Neutrophil (primary cell): Measurements from ENCODE around the gene PTGES2.
A peak's percentile ranks its signal among the peaks of the same experiment; 100 is the strongest.

ENCODE experiments used
- H3K27ac ChIP-seq: fragments of 200-600 bp; sonication (generic); 2 replicates; pipeline ENCODE4 v1.5.1; 2016; ENCODE audit warnings: mild to moderate bottlenecking, moderate library complexity
- H3K27me3 ChIP-seq: fragments of 200-600 bp; sonication (generic); 2 replicates; pipeline ENCODE4 v1.6.0; 2016; ENCODE audit warnings: mild to moderate bottlenecking
- H3K36me3 ChIP-seq: fragments of 200-600 bp; sonication (generic); 2 replicates; pipeline ENCODE4 v1.5.1; 2017
- H3K4me1 ChIP-seq, 2 experiments: fragments of 200-600 bp in 1 of 2; sonication (generic) in 1 of 2; 1 replicate in 1 of 2; 2 replicates in 1 of 2; pipeline versions ENCODE4 v1.5.1 to v1.6.1; 2013 to 2016; ENCODE audit warnings: low read depth in 1 of 2, low read length in 1 of 2, mild to moderate bottlenecking in 1 of 2, moderate library complexity in 1 of 2; ENCODE audit not compliant: control insufficient read depth in 1 of 2, insufficient read depth in 1 of 2
- H3K4me3 ChIP-seq, 2 experiments: fragments of 200-600 bp in 1 of 2; sonication (generic) in 1 of 2; 1 replicate in 1 of 2; 2 replicates in 1 of 2; pipeline ENCODE4 v1.5.1; 2013 to 2016; ENCODE audit warnings: low read depth in 1 of 2, low read length in 1 of 2, mild to moderate bottlenecking in 1 of 2, moderate library complexity in 1 of 2
- H3K9me3 ChIP-seq: fragments of 200-600 bp; sonication (generic); 2 replicates; pipeline ENCODE4 v1.5.1; 2016
- TF ChIP-seq, protein P1 (sequence below): fragments of 200-600 bp; sonication (generic); IDR thresholded peaks from 2 replicates; pipeline ENCODE4 v1.5.1; 2016; ENCODE audit warnings: antibody characterized with exemption

Gene PTGES2

DNA sequence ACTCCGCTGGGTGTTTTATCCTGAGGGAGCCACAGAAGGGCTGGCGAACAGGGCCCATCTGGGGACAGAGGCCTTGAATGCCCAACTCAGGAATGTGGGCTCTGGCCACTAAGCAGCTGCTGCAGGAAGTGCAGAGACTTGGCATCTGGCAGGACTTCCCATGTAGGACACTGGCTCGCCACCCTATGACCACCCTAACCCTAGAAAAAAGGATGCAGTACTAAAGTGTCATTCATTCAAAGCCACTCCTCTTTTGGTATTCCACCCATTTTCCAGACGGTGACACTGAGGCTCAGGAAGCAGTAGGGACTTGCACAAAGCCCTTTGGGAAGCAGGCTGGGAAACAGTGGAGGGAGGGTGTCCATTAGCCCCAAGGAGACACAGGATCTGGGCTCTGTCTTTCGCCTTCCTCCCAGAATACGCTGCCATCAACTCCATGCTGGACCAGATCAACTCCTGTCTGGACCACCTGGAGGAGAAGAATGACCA, 35.5 kb upstream of the PTGES2 start:
- TF ChIP-seq, protein P1, sequence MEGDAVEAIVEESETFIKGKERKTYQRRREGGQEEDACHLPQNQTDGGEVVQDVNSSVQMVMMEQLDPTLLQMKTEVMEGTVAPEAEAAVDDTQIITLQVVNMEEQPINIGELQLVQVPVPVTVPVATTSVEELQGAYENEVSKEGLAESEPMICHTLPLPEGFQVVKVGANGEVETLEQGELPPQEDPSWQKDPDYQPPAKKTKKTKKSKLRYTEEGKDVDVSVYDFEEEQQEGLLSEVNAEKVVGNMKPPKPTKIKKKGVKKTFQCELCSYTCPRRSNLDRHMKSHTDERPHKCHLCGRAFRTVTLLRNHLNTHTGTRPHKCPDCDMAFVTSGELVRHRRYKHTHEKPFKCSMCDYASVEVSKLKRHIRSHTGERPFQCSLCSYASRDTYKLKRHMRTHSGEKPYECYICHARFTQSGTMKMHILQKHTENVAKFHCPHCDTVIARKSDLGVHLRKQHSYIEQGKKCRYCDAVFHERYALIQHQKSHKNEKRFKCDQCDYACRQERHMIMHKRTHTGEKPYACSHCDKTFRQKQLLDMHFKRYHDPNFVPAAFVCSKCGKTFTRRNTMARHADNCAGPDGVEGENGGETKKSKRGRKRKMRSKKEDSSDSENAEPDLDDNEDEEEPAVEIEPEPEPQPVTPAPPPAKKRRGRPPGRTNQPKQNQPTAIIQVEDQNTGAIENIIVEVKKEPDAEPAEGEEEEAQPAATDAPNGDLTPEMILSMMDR: no peak
- Histone ChIP-seq H3K9me3 (no peaks in the 10 kb centered on the region), H3K4me1 (peaks cover 25 to 28% of the 10 kb centered on the region in 2 experiments), H3K4me3 (no peak overlapping the region), H3K27me3 (no peaks in the 10 kb centered on the region), H3K27ac (no peak overlapping the region), H3K36me3 (peaks cover 57% of the 10 kb centered on the region)

DNA sequence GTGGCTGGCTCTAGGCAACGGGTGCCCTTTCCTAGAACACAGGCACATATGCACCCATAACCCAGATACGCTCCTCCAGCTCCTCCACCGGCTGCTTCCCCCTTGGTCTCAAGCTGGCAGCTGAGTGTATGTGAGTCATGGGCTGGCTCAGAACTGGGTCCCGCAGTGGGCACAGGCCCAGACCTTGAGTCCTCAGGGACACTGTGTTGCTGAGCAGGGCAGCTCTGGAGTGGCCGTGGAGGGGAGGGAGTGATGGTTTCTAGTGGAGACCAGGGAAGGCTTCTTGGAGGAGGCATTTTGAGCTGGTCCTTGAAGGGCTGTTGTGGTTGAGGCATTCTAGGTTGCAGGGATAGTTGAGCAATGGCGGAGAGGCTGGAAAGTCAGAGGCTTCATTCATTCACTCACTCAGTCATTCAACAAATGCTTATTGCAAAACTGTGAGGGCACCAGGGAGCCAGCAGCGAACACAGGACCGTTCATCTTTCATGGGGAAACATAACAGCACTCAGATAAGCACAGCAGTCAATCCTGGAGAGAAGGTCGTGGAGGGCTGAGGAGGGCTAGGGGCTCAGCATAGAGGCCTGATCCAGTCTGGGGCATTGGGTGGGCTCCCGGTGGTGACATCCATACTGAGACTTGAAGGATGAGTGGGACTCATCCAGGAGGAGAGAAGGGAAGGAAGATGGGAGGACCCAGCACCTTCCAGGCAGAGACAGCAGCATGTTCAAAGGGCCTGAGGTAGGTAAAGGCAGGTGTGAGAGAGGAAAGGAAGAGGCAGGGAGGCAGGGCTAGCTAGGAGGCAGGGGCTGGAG, 34.9 kb upstream of the PTGES2 start:
- peaks cover 25 to 30% of the 10 kb centered on the region in 2 experiments for H3K4me1 ChIP-seq
- H3K36me3 ChIP-seq: peaks cover 51% of the 10 kb centered on the region
- H3K27me3 ChIP-seq: no peaks in the 10 kb centered on the region
- TF ChIP-seq, protein P1: no peak
- H3K27ac ChIP-seq: no peak overlapping the region
- H3K4me3 ChIP-seq: no peak overlapping the region
- no peaks in the 10 kb centered on the region for H3K9me3 ChIP-seq

DNA sequence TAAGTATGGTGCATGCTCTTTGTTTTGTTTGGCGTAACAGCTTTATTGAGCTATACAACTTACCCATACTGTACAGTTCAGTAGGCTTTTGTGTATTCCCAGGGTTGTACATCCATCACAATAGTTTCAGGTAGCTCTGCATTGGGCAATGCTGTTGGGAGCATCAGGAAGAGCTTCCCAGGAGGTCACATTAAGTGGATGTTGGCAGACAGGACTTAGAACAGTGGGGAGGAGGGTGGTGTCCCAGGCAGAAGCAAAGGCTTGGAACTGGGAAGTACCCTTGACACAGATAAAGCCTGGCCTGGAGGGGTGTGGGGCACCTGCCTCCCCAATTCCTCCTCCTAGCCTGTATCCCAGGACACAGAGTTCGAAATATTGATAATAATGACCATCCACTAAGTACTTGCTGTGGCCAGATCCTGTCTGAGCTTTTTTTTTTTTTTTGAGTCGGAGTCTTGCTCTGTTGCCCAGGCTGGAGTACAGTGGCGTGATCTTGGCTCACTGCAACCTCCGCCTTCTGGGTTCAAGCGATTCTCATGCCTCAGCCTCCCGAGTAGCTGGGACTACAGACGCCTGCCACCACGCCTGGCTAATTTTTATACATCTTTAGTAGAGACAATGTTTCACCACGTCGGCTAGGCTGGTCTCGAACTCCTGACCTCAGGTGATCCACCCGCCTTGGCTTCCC, 33.8 kb upstream of the PTGES2 start:
- Histone ChIP-seq H3K9me3 (no peaks in the 10 kb centered on the region), H3K27ac (no peak overlapping the region), H3K27me3 (no peaks in the 10 kb centered on the region), H3K36me3 (peaks cover 40% of the 10 kb centered on the region), H3K4me1 (peaks cover 25 to 34% of the 10 kb centered on the region in 2 experiments), H3K4me3 (peak overlapping the region in 1 of 2 experiments; percentile 93)
- TF ChIP-seq, protein P1: no peak

- H3K4me1 ChIP-seq: peaks cover 25 to 34% of the 10 kb centered on the region in 2 experiments
- TF ChIP-seq, protein P1: no peak
- peaks cover 32% of the 10 kb centered on the region for H3K36me3 ChIP-seq
- H3K9me3 ChIP-seq: no peaks in the 10 kb centered on the region
- no peaks in the 10 kb centered on the region for H3K27me3 ChIP-seq
- peak overlapping the region; percentile 96 for H3K27ac ChIP-seq
- H3K4me3 ChIP-seq: peak overlapping the region; percentile 84 to 93
These were observed 33.1 kb upstream of the PTGES2 start for GRCh38 chr9:128160603-128160987.

DNA sequence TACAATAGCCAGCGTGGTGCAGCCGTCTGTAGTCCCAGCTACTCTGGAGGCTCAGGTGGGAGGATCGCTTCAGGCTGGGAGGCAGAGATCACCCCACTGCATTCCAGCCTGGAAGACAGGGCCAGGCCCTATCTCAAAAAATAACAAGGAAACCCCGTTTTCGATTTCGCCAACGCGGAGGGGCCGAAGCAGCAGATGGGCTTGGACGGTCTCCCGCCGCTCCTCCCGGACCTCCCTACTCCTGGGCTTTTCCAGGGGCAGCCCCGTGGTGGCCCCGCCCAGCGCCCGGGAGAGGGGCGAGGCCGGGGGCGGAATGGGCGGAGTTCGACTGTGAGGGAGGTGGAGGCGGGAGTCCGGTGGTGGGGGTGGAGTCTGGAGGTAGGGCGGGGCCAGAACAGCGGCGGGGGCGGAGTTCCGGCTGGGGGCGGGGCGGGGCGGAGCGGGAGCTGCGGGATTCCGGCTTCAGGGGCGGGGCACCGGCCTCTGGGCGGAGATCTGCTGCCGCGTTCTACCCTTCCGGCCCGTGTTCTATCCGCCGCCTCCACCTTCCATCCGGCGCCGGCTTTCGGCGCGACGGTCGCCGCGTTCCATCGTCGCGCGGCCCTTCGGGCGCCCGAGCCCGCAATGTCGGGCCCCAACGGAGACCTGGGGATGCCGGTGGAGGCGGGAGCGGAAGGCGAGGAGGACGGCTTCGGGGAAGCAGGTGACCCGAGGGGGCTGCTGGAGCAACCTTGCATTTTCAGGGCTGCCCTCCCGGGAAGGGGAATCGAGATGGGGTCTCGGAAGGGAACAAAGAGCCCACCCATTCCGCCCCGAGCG, 32.5 kb upstream of the PTGES2 start, which contains the start of gene BBLN:
BBLN (plus strand) TSS at position 482 of the 819 bp plus-strand sequence; CDS start at position 625, 143 bp downstream.
- peak within 1 kb of the TSS; percentile 96 for H3K27ac ChIP-seq
- H3K9me3 ChIP-seq: no peaks in the 10 kb centered on the region
- H3K27me3 ChIP-seq: no peaks in the 10 kb centered on the region
- H3K36me3 ChIP-seq: peaks cover 29% of the 10 kb centered on the region
- TF ChIP-seq, protein P1: peak; percentile 31
- peak within 1 kb of the TSS; percentile 84 to 93 for H3K4me3 ChIP-seq
- peaks cover 25 to 34% of the 10 kb centered on the region in 2 experiments for H3K4me1 ChIP-seq
